Activated CD4-positive, alpha-beta T cell treated with anti-CD3 and anti-CD28 coated beads, Interleukin-2, amount 50 U/mL, for 48 hours (primary cell): ENCODE measurements around the gene FEZF1.
"Not testable (repeated sequence)": the region's sequence is repeated elsewhere in the genome, so short reads cannot be mapped to it uniquely, and the experiment has no call there.

Experiments
- DNase-seq, 2 experiments: peaks; one replicate each; pipeline ENCODE4 v3.0.0-alpha.2; 2020

Gene FEZF1

GRCh38 chr7:122306320-122307227 is 2.0 kb upstream of the FEZF1 start:
- DNase-seq = no peak

GRCh38 chr7:122305475-122306319 is 1.1 kb upstream of the FEZF1 start:
- DNase-seq = no peak

- no peak for DNase-seq
These were observed 459 bp upstream of the FEZF1 start for GRCh38 chr7:122304996-122305421.

- no peak for DNase-seq
These were observed 825 bp downstream of the FEZF1 start for GRCh38 chr7:122303531-122304318.

GRCh38 chr7:122302761-122303530 is 1.6 kb downstream of the FEZF1 start:
- no peak for DNase-seq

GRCh38 chr7:122301858-122302760 is 2.4 kb downstream of the FEZF1 start:
- no peak for DNase-seq

GRCh38 chr7:122300956-122301833 is 3.4 kb downstream of the FEZF1 start:
- DNase-seq = no peak

- DNase-seq = no peak
These were observed 4.2 kb downstream of the FEZF1 start for GRCh38 chr7:122300211-122300932.

- DNase-seq = no peak
These were observed 4.8 kb downstream of the FEZF1 start for GRCh38 chr7:122299624-122300210.

GRCh38 chr7:122298618-122299017 is 5.9 kb downstream of the FEZF1 start:
- DNase-seq = no peak

GRCh38 chr7:122298131-122298530 is 6.4 kb downstream of the FEZF1 start:
- no peak for DNase-seq

- no peak for DNase-seq
These were observed 13.4 kb downstream of the FEZF1 start for GRCh38 chr7:122291189-122291588.

- DNase-seq = no peak
These were observed 14.1 kb downstream of the FEZF1 start for GRCh38 chr7:122290476-122290875.

- DNase-seq = no peak
These were observed 15.1 kb downstream of the FEZF1 start for GRCh38 chr7:122289426-122289825.

GRCh38 chr7:122284608-122285007 is 19.9 kb downstream of the FEZF1 start:
- DNase-seq = not testable (repeated sequence)

GRCh38 chr7:122273117-122273516 is 31.4 kb downstream of the FEZF1 start:
- DNase-seq = no peak

- DNase-seq = no peak
These were observed 35.3 kb downstream of the FEZF1 start for GRCh38 chr7:122269241-122269640.

- DNase-seq = no peak
These were observed 36.4 kb downstream of the FEZF1 start for GRCh38 chr7:122268101-122268500.

GRCh38 chr7:122262246-122262645 is 42.3 kb downstream of the FEZF1 start:
- no peak for DNase-seq
